A673 (cell line): Measurements from ENCODE around the gene MRPS22. TPM values are rescaled to one million over a fixed set of nuclear protein-coding genes. Genes with fewer than 3 reads are reported as not detected.

Source experiments
- BruUV-seq: library from RNA; stranded (reverse); fragments of 400-500 nt; replicated peaks from 2 replicates; lab custom pipeline; 2021; lab: Mats Ljungman, UMichigan
- CTCF ChIA-PET: fragments of 300-600 bp; sonication (Branson Sonifier 250); formaldehyde crosslinking; loops from one replicate; lab custom pipeline; 2022; ENCODE audit warnings: antibody characterized with exemption; lab: Charles Lee
- POLR2A ChIA-PET: fragments of 300-600 bp; sonication (Branson Sonifier 250); formaldehyde crosslinking; loops from one replicate; lab custom pipeline; 2022; ENCODE audit warnings: antibody characterized with exemption; ENCODE audit not compliant: low non-redundant PET; lab: Charles Lee
- DNase-seq: peaks from one replicate; pipeline ENCODE4 v3.0.0-alpha.2; 2015; ENCODE audit warnings: low spot score
- H3K27ac ChIP-seq: fragments of 200-600 bp; sonication (generic); 2 replicates; pipeline ENCODE4 v1.5.1; 2016; ENCODE audit warnings: mixed run types, low read depth, mild to moderate bottlenecking, mixed read lengths, antibody characterized with exemption, low read length; ENCODE audit not compliant: poor library complexity, severe bottlenecking
- H3K27me3 ChIP-seq: fragments of 200-600 bp; sonication (generic); replicated peaks from 2 replicates; pipeline ENCODE4 v1.6.1; 2017; ENCODE audit warnings: mixed run types, low read depth, mild to moderate bottlenecking, mixed read lengths, antibody characterized with exemption, low read length; ENCODE audit not compliant: insufficient read depth, poor library complexity
- H3K36me3 ChIP-seq: fragments of 200-600 bp; sonication (generic); 2 replicates; pipeline ENCODE4 v1.6.1; 2016; ENCODE audit warnings: mixed run types, mild to moderate bottlenecking, mixed read lengths, antibody characterized with exemption, low read length; ENCODE audit not compliant: insufficient read depth, poor library complexity, severe bottlenecking
- H3K4me1 ChIP-seq: fragments of 200-600 bp; sonication (generic); 2 replicates; pipeline ENCODE4 v1.6.1; 2017; ENCODE audit warnings: mixed run types, mild to moderate bottlenecking, mixed read lengths, antibody characterized with exemption, low read length; ENCODE audit not compliant: insufficient read depth, poor library complexity, severe bottlenecking
- H3K4me3 ChIP-seq: fragments of 200-600 bp; sonication (generic); 2 replicates; pipeline ENCODE4 v1.5.1; 2016; ENCODE audit warnings: low read depth, mixed run types, mild to moderate bottlenecking, mixed read lengths, low read length; ENCODE audit not compliant: poor library complexity, severe bottlenecking
- H3K9me3 ChIP-seq: fragments of 200-600 bp; sonication (generic); 2 replicates; pipeline ENCODE4 v1.6.1; 2016; ENCODE audit warnings: mixed run types, low read depth, mild to moderate bottlenecking, mixed read lengths, antibody characterized with exemption, low read length; ENCODE audit not compliant: poor library complexity, severe bottlenecking
- CTCF ChIP-seq: fragments of 300-800, 200-600 bp; sonication (generic); conservative IDR thresholded peaks from 2 replicates; pipeline ENCODE4 v1.5.1; 2017; ENCODE audit warnings: low read depth, mild to moderate bottlenecking, antibody characterized with exemption, low read length, moderate library complexity, mixed read lengths
- EZH2 ChIP-seq: fragments of 200-600 bp; sonication (generic); IDR thresholded peaks from 2 replicates; pipeline ENCODE4 v1.6.1; 2017; ENCODE audit warnings: borderline replicate concordance, low read depth, mild to moderate bottlenecking, mixed read lengths, antibody characterized with exemption, low read length; ENCODE audit not compliant: poor library complexity, severe bottlenecking
- intact Hi-C: fragments of 100-400 bp; cut with micrococcal nuclease; formaldehyde crosslinking; loops from one replicate; pipeline ENCODE4 v1.10.0; 2022; ENCODE audit not compliant: unreplicated experiment
- total RNA-seq: library from RNA; stranded (reverse); gene quantifications from 2 replicates; pipeline ENCODE4 v1.2.3, GENCODE V29; 2021

The MRPS22 gene
- total RNA-seq, 1 experiment from 2014 or later: 61.9 TPM

GRCh38 chr3:139338405-139338804, 5.4 kb upstream of the MRPS22 start:
- Histone ChIP-seq H3K27me3 (no peaks in the 10 kb centered on the region), H3K27ac (no peak overlapping the region), H3K4me1 (no peaks in the 10 kb centered on the region), H3K36me3 (no peaks in the 10 kb centered on the region), H3K4me3 (no peak overlapping the region), H3K9me3 (no peaks in the 10 kb centered on the region)
- BruUV-seq: no TSS peak
- intact Hi-C loops: no loop called here
- ChIA-PET POLR2A (no interaction called here), CTCF (no interaction called here)
- DNase-seq: no peak
- no peak for TF ChIP-seq EZH2
- TF ChIP-seq CTCF: no peak

- peak; percentile 9 for DNase-seq
- BruUV-seq: no TSS peak
- no peaks in the 10 kb centered on the region for H3K36me3 ChIP-seq
- no peak overlapping the region for H3K27ac ChIP-seq
- POLR2A ChIA-PET: no interaction called here
- intact Hi-C loops: no loop called here
- CTCF ChIA-PET: no interaction called here
- no peak overlapping the region for H3K4me3 ChIP-seq
- H3K4me1 ChIP-seq: no peaks in the 10 kb centered on the region
- no peaks in the 10 kb centered on the region for H3K9me3 ChIP-seq
- no peaks in the 10 kb centered on the region for H3K27me3 ChIP-seq
- no peak for TF ChIP-seq CTCF
- no peak for TF ChIP-seq EZH2
Measured at GRCh38 chr3:139339219-139339906, 4.5 kb upstream of the MRPS22 start.

GRCh38 chr3:139340784-139341183, 3.0 kb upstream of the MRPS22 start:
- no peak overlapping the region for H3K27ac ChIP-seq
- no peak overlapping the region for H3K4me3 ChIP-seq
- no peaks in the 10 kb centered on the region for H3K36me3 ChIP-seq
- ChIA-PET POLR2A (no interaction called here), CTCF (no interaction called here)
- BruUV-seq: no TSS peak
- TF ChIP-seq CTCF: no peak
- no peak for TF ChIP-seq EZH2
- peaks cover 5% of the 10 kb centered on the region for H3K4me1 ChIP-seq
- intact Hi-C loops: no loop called here
- H3K27me3 ChIP-seq: no peaks in the 10 kb centered on the region
- H3K9me3 ChIP-seq: no peaks in the 10 kb centered on the region
- DNase-seq: peak; percentile 11
